Measurements from ENCODE around the gene LRR1. TPM values are rescaled to one million over a fixed set of nuclear protein-coding genes. Genes with fewer than 3 reads are reported as not detected.

The LRR1 gene, protein sequence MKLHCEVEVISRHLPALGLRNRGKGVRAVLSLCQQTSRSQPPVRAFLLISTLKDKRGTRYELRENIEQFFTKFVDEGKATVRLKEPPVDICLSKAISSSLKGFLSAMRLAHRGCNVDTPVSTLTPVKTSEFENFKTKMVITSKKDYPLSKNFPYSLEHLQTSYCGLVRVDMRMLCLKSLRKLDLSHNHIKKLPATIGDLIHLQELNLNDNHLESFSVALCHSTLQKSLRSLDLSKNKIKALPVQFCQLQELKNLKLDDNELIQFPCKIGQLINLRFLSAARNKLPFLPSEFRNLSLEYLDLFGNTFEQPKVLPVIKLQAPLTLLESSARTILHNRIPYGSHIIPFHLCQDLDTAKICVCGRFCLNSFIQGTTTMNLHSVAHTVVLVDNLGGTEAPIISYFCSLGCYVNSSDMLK
- 10 to 100 TPM in 2 of 4 donors, 1 to 10 TPM in 2; 4.6 to 15.3 (median 8.0) TPM for total RNA-seq

DNA sequence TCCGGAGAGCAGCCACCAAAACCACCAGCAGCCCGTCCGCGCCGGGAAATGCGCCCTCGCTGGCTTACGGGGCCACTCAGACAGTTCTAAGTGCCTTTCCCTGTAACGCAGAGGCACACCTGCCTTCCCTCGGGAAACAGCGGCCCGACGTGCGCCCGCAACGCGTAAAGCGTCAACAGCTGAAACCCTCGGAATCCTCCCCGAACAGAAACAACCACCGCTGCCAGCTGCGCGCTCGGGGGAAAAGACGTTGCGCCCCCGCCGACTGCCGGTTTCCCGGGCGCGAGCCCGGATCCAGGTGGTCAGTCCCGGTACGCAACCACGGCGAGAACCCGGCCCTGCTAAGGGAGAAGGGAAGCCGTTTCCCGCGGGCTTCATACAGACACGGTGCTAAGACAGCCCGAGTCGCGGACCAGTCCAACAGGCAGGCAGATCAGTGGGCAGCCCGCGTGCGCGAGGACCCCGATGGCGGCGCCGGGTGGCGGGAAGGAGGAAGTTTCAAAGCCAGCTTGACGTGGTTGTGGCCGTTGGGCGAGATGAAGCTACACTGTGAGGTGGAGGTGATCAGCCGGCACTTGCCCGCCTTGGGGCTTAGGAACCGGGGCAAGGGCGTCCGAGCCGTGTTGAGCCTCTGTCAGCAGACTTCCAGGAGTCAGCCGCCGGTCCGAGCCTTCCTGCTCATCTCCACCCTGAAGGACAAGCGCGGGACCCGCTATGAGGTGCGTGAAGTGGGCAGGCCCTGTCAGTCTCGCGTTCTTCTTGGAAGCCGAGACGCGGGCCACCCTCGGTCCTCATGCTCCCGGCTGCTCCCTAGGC is at the start of gene LRR1:
Gene LRR1 (plus strand): TSS at position 456 of the 816 bp plus-strand sequence. CDS start 81 bp downstream, at position 537.
- Histone ChIP-seq H3K27me3 (no peaks in the 10 kb centered on the region), H3K9me3 (no peaks in the 10 kb centered on the region), H3K4me3 (peak within 1 kb of the TSS; percentile 59 to 96 (median 80)), H3K36me3 (no peaks in the 10 kb centered on the region), H3K27ac (peak within 1 kb of the TSS; percentile 91 to 95 (median 92)), H3K4me1 (peaks cover 0 to 33% (median 7%) of the 10 kb centered on the region in 4 donors)
- WGBS, 2 donors: 0% methylated on average over 8 to 60 of the region's 77 CpGs
- peak; percentile 73 to 83 for DNase-seq (ENCODE audit: low spot score in 2 of 2)
- TF ChIP-seq, protein P1, sequence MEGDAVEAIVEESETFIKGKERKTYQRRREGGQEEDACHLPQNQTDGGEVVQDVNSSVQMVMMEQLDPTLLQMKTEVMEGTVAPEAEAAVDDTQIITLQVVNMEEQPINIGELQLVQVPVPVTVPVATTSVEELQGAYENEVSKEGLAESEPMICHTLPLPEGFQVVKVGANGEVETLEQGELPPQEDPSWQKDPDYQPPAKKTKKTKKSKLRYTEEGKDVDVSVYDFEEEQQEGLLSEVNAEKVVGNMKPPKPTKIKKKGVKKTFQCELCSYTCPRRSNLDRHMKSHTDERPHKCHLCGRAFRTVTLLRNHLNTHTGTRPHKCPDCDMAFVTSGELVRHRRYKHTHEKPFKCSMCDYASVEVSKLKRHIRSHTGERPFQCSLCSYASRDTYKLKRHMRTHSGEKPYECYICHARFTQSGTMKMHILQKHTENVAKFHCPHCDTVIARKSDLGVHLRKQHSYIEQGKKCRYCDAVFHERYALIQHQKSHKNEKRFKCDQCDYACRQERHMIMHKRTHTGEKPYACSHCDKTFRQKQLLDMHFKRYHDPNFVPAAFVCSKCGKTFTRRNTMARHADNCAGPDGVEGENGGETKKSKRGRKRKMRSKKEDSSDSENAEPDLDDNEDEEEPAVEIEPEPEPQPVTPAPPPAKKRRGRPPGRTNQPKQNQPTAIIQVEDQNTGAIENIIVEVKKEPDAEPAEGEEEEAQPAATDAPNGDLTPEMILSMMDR (IDR thresholded peaks at IDR 0.05): peak in 1 of 5 experiments; percentile 35
- peak; percentile 12 to 52 for TF ChIP-seq POLR2A (IDR thresholded peaks at IDR 0.05)
- TF ChIP-seq EP300 (IDR thresholded peaks at IDR 0.05): peak in 1 of 2 donors; percentile 80

DNA sequence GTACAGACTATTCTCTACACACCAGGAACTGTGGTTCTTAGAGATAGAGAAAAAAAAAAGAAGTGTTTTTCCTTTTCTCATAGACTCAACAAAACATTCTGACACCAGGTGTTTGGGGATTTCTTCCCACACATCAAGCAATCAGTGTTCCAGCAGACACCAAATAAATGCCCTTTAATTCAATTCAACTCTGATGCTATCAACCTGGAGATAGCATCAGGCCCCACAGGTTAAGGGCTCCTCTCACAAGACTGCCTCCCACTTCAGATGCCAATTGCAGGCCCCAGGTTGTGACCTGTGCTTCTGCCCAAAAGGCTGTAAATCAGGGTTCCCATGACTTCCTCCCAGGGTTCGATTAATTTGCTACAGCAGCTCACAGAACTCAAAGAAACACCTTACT is 49.3 kb upstream of the LRR1 start:
- no peak for DNase-seq (ENCODE audit: low spot score in 2 of 2)
- no peak overlapping the region for H3K4me3 ChIP-seq
- no peaks in the 10 kb centered on the region for H3K36me3 ChIP-seq
- no peaks in the 10 kb centered on the region for H3K27me3 ChIP-seq
- no peak overlapping the region for H3K27ac ChIP-seq
- TF ChIP-seq POLR2A (IDR thresholded peaks at IDR 0.05) (no peak), EP300 (IDR thresholded peaks at IDR 0.05) (no peak)
- TF ChIP-seq, protein P1 (IDR thresholded peaks at IDR 0.05): no peak
- H3K9me3 ChIP-seq: no peaks in the 10 kb centered on the region
- no peaks in the 10 kb centered on the region for H3K4me1 ChIP-seq
- 59 to 60% methylated on average over 1 of the region's 1 CpG for WGBS, 2 donors

DNA sequence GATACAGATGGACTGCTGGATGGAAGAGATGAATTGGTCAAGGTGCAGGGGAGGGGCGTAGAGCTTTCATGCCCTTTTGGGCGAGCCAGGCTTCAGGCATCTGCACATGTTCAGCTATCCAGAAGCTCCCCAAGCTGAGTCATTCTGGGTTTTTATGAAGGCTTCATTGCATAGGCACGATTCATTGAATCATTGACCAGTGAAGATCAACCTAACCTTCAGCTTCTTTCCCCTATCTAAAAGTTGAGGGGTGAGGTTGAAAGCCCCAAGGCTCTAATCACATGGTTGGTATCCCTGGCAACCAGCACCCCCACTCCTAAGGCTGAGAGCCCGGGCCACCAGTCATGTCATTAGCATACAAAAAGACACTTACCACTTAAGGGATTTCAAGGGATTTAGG is 48.9 kb upstream of the LRR1 start:
- Histone ChIP-seq H3K9me3 (no peaks in the 10 kb centered on the region), H3K4me3 (no peak overlapping the region), H3K4me1 (no peaks in the 10 kb centered on the region), H3K36me3 (no peaks in the 10 kb centered on the region), H3K27me3 (no peaks in the 10 kb centered on the region), H3K27ac (no peak overlapping the region)
- WGBS, 2 donors: 54 to 56% methylated on average over 4 of the region's 4 CpGs
- DNase-seq (ENCODE audit: low spot score in 2 of 2): no peak
- TF ChIP-seq POLR2A (IDR thresholded peaks at IDR 0.05): no peak

DNA sequence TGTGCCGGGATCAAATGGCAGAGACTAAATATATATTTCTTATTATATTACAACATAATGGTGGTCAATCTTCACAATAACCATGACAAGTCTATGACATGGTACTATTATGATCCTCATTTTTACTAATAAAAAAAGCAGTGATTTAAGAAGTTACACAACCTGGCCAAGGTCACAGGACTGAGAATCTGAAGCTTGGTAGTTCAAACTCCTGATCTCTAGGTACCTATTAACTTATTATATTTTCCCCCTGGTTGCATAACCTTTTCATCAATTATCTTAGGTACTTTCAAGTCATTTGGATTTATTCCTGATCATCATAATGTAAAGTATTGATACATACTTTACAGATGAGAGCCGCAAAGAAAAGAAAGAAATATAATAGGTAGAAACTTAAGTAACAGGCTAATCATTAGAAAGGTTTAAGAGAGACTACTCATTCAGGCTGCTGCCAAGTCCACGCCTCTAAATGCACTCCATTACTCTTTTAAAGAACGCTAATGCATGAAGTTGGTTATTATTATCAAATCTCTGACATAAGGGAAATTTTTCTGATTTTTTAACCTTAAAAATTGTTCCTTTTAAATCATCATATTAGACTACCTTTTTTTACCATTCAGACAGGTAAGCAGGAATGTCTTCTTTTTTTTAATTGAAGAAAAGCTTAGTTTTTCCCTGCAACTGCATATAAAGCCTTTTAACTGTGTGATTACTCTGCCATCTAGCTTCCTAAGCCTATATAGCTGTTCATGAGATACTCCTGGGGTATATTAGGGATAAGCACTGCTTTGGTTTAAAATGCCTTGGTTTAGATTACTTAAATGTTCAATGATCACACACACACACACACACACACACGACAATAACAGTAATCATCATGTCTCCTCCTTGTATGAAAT is 48.2 kb upstream of the LRR1 start:
- Histone ChIP-seq H3K9me3 (no peaks in the 10 kb centered on the region), H3K27ac (no peak overlapping the region), H3K4me3 (no peak overlapping the region), H3K27me3 (no peaks in the 10 kb centered on the region), H3K36me3 (no peaks in the 10 kb centered on the region), H3K4me1 (no peaks in the 10 kb centered on the region)
- TF ChIP-seq POLR2A (IDR thresholded peaks at IDR 0.05) (no peak), EP300 (IDR thresholded peaks at IDR 0.05) (no peak)
- TF ChIP-seq, protein P1 (IDR thresholded peaks at IDR 0.05): no peak
- WGBS, 2 donors: 64 to 66% methylated on average over 5 of the region's 5 CpGs
- no peak for DNase-seq (ENCODE audit: low spot score in 2 of 2)

DNA sequence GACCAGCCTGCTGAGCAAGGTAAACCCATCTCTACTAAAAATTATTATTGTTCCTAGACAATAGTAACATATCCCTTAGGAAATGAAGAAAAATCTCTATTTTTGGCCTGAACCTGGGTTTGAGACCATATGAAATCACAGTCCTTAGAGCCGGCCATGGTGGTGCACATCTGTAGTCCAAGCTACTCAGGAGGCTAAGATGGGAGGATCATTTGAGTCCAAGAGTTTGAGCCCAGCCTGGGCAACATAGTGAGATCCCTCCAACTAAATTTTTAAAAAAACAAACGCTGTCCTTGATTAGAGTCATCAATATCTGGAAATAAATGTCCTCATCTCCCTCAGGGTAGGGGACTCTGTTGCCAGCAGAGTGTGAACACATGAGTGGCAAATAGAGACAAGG is 47.2 kb upstream of the LRR1 start:
- no peak overlapping the region for H3K27ac ChIP-seq
- 79 to 98% methylated on average over 2 of the region's 2 CpGs for WGBS, 2 donors
- no peak for TF ChIP-seq EP300 (IDR thresholded peaks at IDR 0.05)
- TF ChIP-seq, protein P1 (IDR thresholded peaks at IDR 0.05): no peak
- no peak for TF ChIP-seq POLR2A (IDR thresholded peaks at IDR 0.05)
- H3K4me3 ChIP-seq: no peak overlapping the region
- no peaks in the 10 kb centered on the region for H3K27me3 ChIP-seq
- DNase-seq (ENCODE audit: low spot score in 2 of 2): no peak
- H3K36me3 ChIP-seq: no peaks in the 10 kb centered on the region
- H3K9me3 ChIP-seq: no peaks in the 10 kb centered on the region
- H3K4me1 ChIP-seq: no peaks in the 10 kb centered on the region
